Jurkat, Clone E6-1 (cell line): Measurements from ENCODE around the gene GINM1.

Source experiments
- DNase-seq: peaks from one replicate; pipeline ENCODE4 v3.0.0-alpha.2; 2011; ENCODE audit warnings: low read depth, low spot score
- H3K4me3 ChIP-seq: 2 replicates; pipeline ENCODE4 v1.5.1; 2011; ENCODE audit warnings: mild to moderate bottlenecking, low read length, control low read depth, moderate library complexity

GINM1 gene

DNA sequence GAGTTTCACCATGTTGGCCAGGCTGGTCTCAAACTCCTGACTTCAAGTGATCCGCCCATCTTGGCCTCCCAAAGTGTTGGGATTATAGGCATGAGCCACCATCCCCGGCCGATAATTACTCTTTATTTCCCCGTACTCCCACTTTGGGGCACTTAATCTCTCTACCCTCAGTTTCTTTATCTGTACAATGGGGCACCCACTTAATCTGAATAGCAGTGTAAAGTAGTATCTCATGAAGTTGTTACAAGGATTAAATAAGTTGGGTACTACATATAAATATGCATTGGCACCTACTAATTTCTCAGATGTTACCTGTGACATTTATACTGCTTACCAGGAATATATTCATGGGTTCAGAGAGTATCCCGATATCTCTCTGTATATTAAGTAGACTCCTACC, 15.2 kb downstream of the GINM1 start:
- DNase-seq, result no peak
- no peak overlapping the region for H3K4me3 ChIP-seq

DNA sequence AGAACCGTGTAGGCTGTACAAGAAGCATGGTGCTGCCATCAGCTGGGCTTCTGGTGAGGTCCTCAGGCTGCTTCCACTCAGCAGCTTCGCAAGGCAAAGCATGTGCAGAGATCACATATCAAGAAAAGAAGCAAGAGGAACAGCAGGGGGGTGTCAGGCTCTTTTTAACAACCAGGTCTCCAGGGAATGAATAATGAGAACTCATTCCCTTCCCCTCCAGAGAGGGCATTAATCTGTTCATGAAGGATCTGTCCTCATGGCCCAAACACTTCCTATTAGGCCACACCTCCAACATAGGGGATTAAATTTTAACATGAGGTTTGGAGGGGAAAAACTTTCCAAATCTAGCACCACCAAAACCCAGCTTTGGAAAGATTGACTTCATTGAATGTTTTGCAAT, 20.0 kb downstream of the GINM1 start:
- no peak overlapping the region for H3K4me3 ChIP-seq
- no peak for DNase-seq

DNA sequence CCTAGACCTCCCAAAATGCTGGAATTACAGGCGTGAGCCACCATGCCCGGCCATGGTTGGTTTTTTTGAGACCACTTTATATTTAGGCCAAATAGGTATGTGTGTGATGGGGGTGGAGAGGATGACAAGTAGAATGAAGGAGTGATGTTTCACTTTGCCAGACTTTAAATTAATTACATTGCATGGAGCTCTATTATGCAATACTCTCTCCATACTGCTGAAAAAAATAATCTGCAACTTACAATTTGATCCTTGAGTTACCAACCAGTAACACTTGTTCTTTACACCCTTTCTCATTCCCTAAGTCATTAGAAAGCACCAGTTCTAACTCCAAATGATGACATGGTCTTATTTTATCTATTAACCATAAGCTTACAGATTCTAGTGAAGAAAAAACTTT, 26.8 kb downstream of the GINM1 start:
- DNase-seq, result no peak
- H3K4me3 ChIP-seq, result no peak overlapping the region

DNA sequence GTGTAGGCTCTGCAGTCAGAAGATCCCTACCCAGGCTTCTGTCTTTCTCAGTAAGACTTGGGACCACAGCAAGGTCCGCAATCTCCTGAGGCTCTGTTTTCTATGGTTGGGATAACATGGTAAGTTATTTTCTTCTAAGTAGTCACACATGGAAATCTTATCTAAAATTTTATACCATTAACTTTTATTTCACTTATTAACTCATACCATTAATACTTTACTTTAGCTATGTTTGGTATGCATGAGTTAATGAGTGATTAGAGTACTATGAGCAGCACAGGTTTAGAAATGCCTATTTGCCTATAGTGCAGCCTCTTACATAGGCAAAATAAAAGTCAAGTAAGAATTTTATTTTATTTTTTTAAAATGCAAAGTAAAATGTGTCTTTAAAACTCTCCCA, 27.2 kb downstream of the GINM1 start:
- DNase-seq, result no peak
- H3K4me3 ChIP-seq, result no peak overlapping the region

DNA sequence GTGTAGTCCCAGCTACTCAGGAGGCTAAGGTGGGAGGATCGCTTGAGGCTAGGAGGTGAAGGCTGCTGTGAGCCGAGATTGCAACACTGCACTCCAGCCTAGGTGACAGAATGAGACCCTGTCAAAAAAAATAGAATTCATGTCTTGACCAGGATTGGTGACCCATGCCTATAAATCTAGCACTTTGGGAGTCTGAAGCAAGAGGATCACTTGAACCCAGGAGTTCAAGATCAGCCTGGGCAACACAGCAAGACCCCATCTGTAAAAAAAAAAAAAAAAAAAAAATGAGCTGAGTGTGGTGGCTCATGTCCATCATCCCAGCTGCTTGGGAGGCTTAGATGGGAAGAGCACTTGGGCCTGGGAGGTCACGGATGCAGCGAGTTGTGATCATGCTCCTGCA, 34.3 kb downstream of the GINM1 start:
- H3K4me3 ChIP-seq, result no peak overlapping the region
- no peak for DNase-seq

DNA sequence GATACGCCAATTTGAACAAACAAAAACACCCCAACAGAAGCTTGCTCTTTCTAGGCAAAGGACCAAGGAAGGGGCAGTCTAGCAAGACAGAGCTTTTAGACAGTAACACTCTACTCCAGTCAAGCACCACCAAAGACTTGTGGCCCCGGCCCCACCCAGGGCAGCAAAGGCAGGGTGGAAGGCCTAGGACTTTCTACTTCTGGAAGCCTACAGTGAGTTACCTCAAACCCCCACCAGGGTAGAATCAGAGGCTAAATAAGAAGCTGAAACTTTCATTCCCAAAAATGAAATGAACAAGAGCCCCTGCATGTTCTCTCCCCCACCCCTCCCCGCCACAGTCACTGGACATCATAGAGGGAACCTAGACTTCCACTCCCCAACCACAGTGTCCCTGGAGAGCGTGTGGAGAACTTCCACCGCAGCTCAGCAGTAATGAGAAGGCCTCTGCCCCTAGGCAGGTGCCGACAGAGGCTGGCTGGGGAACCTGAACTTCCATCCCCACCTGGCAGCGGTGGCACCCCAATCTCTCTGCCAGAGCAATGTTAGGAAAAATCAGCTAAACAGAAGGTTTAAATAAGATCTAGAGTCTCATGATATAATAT, 42.3 kb downstream of the GINM1 start:
- H3K4me3 ChIP-seq, result no peak overlapping the region
- no peak for DNase-seq

DNA sequence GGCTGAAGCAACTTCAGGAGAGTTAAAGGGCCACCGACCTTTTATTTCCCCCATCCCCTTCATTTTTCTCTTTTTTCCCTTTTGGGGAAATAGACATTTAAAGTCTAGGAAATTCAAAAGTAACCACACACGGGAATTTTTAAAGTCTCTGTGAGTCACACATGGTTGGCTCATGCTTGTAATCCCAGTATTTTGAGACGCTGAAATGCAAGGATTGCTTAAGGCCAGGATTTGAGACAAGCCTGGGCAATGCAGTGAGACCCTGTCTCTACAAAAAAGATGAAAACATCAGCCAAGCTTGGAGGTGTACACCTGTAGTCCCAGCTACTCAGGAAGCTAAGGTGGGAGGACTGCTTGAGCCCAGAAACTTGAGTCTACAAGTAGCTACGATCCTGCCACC, 48.2 kb downstream of the GINM1 start:
- DNase-seq, result no peak
- no peak overlapping the region for H3K4me3 ChIP-seq

DNA sequence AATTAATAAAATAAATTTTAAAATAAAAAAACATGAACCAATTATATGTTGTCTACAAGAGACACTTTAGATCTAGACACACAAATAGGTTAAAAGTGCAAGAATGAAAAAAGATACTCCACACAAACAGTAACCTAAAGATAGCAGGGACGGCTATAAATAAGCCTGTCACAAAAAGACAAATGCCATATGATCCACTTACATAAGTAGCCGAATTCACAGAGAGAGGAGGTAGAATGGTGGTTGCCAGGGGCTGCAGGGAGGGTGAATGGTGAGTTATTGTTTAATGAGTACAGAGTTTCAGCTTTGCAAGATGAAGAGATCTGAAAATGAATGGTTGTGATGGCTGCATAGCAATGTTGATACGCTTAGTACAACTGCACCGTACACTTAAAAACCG, 49.6 kb downstream of the GINM1 start:
- no peak overlapping the region for H3K4me3 ChIP-seq
- no peak for DNase-seq

DNA sequence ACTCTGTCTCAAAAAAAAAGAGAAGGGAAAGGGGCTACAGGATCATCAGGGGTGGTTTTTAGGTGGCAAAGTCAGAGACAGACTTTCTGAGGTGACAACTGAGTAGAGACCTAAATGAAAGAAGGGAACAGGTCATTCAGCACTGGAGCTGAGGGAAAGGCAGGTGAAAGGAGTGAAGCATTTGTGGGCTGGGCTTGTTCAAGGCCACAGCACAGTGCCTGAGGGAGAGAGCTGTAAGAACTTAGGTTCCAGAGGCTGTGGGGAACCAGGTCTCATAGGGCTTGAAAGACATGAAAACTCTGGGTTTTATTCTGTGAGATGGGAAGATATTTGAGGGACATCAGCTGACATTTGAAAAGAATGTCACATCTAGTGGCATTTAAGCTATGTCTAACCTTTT, 61.5 kb downstream of the GINM1 start:
- DNase-seq, result no peak
- no peak overlapping the region for H3K4me3 ChIP-seq

DNA sequence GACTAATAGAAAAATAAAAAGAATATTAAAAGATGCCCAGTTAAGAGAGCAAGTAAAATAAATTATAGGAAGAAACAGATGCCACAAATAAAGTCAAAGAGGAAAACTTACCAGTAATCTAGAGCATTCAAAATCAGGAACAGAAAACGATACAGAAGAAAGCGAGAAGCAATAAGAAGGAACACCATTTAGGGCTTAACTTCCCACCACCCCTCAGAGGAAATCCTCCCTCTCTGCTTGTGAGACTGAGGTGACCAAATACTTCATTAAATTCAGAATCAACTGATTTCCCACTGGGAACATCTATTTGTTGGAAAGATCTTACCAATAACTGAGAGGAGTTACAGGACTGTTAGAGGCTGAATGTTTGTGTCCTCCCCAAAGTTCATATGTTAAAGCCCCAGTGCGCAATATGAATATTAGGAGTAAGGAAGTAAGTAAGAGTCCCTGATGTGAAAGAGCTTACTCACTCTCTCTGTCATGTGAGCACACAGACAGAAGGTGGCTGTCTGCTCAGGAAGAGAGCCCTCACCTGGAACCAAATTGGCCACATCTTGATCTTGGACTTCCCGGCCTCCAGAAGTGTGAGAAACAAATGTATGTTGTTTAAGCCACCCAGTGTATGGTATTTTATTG, 62.8 kb downstream of the GINM1 start:
- no peak overlapping the region for H3K4me3 ChIP-seq
- DNase-seq, result no peak

DNA sequence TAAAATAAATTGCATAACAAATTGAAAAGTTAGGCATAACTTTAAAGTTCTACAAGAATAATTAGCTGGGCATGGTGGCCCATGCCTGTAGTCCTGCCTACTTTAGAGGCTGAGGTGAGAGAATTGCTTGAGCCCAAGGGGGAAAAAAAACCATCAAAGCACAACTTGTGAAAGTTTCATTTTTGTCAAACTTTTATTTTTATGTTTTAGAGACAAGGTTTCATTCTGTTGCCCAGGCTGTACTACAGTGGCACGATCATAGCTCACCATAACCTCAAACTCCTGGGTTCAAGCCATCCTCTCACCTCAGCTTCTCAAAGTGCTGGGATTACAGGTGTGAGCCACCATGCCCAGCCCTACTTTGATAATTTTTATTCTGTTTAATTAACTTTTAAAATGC, 68.1 kb downstream of the GINM1 start:
- H3K4me3 ChIP-seq, result no peak overlapping the region
- no peak for DNase-seq

DNA sequence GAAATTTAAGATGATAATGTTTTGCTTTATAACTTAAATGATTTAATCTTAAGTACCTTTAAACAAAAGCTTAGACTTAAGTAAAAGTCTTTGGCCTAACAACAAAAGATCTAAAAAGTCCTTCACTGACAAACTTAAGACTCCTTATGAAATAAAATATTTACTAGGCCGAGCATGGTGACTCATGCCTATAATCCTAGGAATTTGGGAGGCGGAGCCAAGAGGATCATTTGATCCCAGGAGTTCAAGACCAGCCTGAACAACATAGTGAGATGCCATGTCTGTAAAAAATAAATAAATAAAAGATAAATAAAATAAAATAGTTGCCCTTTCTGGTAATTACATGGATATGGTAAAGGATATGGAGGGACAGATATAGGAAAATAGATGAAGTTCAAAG, 69.9 kb downstream of the GINM1 start:
- no peak overlapping the region for H3K4me3 ChIP-seq
- DNase-seq, result no peak
